Erythroblast (primary cell): Measurements from ENCODE around the gene MTHFD1L.

ENCODE experiments used
- GATA1 ChIP-seq: IDR thresholded peaks from 2 replicates; pipeline ENCODE4 v1.6.1; 2011; ENCODE audit warnings: low read depth, mild to moderate bottlenecking, control low read depth, low read length, moderate library complexity
- POLR2A ChIP-seq: IDR thresholded peaks from 2 replicates; pipeline ENCODE4 v1.6.1; 2011; ENCODE audit warnings: mild to moderate bottlenecking, low read length

DNA sequence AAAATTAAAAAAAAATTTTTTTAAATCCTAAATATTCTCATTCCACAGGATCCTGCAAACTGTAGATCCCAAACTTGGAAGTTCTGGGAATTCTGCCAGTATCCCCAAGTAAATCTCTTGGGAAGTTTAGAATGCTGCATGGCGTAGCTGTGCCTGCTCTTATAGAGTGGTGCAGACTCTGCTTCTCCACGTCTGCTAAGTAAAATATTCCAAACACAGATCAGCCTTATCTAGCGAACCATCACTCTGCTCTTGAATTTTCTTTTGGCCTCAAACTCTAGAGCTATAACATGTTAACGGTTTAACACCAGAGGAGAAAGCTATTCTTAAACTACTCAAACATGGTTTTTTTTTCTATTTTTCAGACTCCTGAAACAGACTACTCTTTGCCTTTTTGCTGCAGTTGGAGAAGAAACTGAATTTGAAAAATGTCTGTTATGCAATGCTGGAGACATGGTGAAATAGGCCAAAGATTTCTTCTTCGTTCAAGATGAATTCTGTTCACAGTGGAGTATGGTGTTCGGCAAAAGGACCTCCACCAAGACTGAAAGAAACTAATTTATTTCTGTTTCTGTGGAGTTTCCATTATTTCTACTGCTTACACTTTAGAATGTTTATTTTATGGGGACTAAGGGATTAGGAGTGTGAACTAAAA lies 235.8 kb downstream of the MTHFD1L start:
- TF ChIP-seq POLR2A (no peak), GATA1 (no peak)
